DMS 273 (cell line): ENCODE data around the gene COMMD2.

ENCODE experiments used
- DNase-seq: peaks from one replicate; lab custom pipeline; 2025; ENCODE audit not compliant: unreplicated experiment; lab: John Stamatoyannopoulos, UW

Gene COMMD2

GRCh38 chr3:149764302-149764701 is 12.0 kb upstream of the COMMD2 start:
- no peak for DNase-seq

DNA sequence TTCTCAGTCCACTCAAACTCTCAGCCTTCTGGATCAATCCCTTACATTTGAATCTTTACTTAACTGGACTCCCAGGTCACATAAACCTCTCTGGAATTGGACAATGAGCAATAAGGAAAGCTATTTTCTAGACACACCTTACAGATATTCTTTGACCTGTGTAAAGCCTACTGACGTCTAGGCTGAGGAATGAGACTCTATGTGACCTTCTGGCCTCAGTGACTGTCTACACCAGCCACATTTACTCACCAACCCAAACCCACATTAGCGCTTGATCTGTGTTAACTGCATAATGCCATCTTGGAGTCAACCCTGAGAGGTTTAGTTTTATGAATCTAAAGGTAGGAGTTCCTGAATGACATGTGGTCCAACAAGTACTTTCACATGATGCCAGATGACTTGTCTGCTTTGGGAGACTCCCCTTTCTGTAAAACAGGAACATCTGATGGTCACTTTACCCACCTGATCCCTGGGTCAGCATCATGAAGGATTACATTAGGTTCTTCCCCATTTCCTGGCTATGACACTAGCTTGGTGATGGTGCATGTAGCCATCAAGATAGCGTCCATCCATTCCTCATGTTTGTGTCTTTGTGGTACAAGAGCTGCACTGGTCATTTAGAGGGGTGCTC is 11.4 kb upstream of the COMMD2 start:
- DNase-seq: no peak

DNA sequence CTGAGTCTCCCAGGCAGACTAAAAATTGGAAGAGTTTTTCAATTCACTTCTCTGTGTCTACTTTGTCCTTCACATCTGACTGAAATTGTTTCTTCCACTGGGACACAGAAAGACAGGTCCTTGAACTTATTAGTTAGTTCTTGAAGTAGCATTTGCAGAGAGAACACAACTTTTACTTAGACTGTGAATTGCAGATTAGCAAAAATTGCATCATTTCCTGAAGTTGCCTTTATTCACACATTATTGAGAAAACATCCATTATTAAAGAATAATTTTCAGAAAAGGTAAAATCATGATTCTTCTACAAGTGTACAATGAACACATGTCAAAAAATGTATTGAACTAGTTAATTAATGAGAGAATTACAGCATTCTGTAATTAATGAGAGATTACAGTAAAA is 1.4 kb upstream of the COMMD2 start:
- DNase-seq: no peak

- DNase-seq: no peak
Observed at GRCh38 chr3:149752788-149753136, 473 bp upstream of the COMMD2 start.

DNA sequence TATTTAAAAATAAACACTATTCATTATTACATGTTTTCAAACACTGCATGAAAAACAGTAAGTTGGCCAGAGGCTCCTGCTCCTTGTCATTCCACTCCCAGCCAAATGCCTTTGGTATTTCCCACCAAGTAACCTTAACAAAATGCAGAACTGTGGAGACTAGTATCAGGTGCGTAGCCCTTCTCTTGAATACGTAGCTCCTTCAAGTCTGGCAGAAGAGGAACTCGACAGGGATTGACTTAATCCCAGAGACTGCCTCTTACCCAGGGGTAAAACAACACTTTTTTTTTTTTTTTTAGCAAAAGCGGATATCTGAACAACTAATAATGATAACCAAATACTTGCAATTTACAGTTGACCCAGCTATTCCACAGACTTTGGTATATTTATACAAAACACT is 738 bp downstream of the COMMD2 start:
- DNase-seq: no peak

DNA sequence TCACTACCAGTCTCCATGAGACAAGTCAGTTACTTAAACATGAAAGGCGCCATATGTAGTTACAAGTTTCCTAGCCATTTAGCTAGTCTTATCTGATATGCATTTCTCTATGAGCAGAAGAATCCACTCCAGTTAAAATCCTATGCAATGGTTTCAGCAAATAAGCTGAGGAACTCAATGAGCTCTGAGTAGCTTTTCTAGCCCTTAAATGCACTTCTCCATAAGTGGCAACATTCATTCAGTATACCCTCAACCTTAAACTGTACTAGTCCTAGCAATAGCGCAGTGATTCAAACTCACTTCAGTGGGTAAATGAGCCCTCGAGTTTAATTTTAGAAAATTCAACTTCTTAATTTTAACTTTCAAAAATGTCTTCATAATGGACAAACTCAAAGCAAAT is 7.7 kb downstream of the COMMD2 start:
- no peak for DNase-seq

DNA sequence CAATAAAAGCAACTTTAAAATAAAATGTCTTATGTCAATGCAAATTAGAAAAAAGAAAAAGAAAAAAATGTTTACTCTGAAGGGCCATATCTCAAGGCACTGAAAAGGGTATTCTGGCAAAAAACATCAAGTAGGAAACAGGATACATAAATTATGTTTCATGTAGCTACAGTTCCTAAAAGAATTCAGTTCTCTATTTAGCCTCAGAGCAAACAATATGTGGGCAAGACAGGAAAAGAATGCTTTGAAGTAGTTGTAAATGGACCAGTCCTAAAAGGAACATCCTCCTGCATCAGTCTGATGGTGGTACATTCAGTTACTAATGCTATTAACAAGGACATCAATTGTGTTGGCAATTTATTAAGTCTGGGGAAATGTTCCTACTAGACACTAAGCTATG is 8.1 kb downstream of the COMMD2 start:
- no peak for DNase-seq

- DNase-seq: no peak
Observed at GRCh38 chr3:149739396-149739795, 12.9 kb downstream of the COMMD2 start.

- DNase-seq: no peak
Observed at GRCh38 chr3:149738876-149739275, 13.4 kb downstream of the COMMD2 start.

DNA sequence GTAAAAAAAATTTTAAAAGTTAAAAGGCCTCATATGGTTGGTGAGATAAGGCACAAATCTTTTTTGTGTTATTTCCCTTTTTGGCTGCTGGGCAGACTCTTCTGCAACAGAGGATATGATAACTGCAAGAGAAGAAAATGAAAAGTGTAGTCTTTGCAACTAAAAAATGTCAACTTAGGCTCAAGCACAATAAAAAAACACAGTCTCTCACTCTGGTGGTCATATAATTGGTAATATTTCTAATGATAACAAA is 15.4 kb downstream of the COMMD2 start:
- no peak for DNase-seq

GRCh38 chr3:149736175-149736952 is 15.9 kb downstream of the COMMD2 start:
- DNase-seq: no peak

DNA sequence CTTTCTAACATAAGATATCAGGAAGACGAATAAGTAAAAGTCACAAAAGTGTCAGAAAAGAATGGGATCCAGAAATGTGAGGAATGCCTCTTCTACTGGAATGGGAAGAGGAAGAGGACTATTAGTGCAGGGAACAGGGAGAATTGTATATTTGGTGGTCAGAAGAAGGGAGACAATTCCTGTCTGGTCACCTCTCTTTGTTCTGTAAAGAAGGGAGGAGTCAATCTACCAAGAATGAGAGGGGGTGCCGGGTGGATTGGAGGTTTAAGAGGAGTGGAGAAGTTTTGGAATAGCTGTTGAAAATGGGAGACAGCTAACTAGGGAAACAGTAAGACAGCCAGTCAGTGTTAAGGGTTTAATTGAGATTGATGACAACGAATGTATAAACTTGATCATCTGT is 20.1 kb downstream of the COMMD2 start:
- no peak for DNase-seq

- DNase-seq: no peak
Observed at GRCh38 chr3:149727656-149728055, 24.6 kb downstream of the COMMD2 start.

DNA sequence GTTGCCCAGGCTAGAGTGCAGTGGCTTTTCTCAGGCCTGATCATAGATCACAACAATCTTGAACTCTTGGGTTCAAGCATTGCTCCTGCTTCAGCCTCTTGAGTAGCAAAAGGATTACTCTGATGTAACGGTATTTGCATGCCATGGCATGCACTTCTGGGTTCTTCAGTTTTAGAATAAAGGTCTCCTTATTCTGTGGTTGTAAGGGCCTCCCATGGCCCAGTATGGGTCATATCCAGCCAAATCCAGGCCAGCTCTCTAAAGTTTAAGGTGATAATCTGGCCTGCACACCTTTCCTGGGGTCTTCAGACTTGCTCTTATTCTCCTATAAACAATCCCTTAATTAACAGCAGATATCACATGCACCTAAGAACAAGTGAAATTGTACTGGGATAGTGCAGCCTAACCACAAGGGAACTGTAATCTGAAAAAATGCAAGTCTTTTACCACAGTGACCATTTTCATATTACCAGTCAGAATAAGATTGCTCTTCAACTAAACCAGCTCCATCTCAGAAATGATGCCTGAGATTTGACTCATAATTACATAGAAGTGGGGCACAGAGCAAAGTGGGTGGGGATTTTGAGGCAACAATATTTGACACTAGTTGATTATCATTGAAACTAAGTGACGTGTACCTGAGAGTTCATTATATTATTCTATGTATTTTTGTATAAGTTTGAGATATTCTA is 25.4 kb downstream of the COMMD2 start:
- DNase-seq: no peak

GRCh38 chr3:149723781-149724180 is 28.5 kb downstream of the COMMD2 start:
- no peak for DNase-seq

DNA sequence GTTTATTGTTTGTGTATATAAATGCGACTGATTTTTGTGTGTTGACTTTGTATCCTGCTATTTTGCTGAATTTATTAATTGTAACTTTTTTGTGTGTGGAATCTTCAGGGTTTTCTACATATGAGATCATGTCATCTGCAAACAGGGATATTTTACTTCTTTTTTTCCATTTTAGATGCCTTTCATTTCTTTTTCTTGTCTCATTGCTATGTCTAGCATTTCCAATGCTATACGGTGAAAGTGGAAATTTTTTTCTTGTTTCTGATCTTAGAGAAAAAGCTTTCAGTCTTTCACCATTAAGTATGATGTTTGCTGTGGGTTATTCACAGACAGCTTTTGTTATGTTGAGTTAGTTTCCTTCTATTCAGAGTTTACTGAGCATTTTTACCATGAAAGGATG is 31.4 kb downstream of the COMMD2 start:
- DNase-seq: no peak

- DNase-seq: peak; percentile 88
Observed at GRCh38 chr3:149717391-149718056, 34.8 kb downstream of the COMMD2 start.

DNA sequence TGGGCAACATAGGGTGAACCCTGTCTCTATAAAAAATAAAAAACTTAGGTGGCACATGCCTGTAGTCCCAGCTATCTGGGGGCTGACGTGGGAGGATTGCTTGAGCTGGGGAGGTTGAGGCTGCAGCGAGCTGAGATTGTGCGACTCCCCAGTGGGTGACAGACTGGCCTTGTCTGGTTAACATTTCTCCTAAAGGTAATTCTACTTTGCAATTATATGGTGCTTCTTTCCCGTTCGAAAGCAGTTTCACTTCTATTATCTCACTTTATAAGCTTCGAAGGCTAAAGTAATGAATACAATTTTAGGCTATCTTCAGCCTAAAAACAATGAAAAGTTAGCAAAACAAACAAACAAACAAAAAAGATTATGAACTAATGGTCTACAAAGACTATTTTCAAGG is 35.3 kb downstream of the COMMD2 start:
- no peak for DNase-seq

DNA sequence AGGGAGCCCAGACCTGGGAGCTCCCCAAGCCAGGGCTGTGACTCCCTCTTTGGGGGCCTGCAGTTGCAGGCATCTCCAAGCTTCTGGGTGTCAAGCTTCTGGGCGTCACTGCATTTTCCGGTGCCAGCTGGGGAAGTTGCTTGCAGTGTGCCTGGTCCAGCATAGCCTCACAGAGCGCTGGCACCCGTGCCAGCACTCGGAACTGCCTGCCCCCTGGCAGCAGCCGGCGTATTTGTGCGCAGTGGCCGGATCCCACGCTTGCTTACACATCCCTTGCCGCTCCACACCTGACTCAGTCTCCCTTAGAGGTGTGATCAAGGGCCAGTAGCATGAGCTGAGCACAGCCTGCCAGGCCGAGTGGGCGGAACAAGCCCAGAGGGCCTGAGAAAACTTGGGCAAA is 37.0 kb downstream of the COMMD2 start:
- no peak for DNase-seq

DNA sequence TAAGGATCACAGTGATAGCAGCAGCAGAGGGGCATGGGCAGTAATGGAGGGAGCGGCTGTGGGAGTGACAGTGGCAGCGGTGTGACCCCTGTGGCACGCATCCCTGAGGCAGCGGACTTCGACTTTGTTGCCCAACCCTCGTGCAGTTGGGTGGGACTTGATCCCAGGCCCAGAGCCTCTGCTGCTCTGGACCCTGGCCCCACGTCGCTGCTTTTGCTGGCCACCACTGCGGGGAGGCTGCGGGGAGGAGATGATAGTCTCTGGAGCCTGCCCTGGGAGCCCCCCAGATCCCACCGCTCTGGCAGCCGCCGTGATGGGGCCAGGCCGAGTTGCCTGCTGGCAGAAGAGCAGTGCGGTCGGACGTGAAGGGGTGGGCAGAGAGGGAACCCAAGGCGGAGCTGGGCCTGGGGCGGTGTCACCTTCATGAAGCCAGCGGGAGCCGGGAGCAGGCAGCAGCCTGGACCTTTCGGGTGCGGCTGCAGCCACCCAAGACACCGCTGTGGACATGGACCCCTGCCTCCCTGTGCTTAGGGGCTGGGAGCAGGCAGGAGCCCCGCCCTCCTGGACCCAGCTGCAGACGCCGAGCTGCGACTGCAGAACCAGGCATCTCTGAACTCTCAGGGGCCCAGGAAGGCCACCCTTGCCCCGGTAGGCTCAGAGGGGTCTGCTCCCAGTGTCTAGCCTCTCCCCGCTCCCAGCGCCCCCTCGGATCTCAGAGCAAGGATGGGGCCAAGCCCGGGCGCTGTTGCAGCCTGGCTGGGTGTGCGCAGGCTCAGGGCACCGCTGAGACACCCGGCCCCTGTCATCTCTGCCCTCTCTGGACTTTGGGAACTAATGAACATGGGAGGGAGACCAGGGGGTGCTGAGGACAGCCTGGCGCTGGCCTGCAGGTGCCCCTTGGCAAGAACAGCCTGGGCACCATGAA is 38.3 kb downstream of the COMMD2 start:
- DNase-seq: no peak

GRCh38 chr3:149706905-149707304 is 45.4 kb downstream of the COMMD2 start:
- peak; percentile 88 for DNase-seq
